UCSD-AML1 (cell line): ENCODE results near the gene C19orf85.
"Not testable (repeated sequence)": the region's sequence is repeated elsewhere in the genome, so short reads cannot be mapped to it uniquely, and the experiment has no call there.

Source experiments
- DNase-seq: peaks from one replicate; lab custom pipeline; 2025; ENCODE audit not compliant: unreplicated experiment; lab: John Stamatoyannopoulos, UW

The C19orf85 gene

DNA sequence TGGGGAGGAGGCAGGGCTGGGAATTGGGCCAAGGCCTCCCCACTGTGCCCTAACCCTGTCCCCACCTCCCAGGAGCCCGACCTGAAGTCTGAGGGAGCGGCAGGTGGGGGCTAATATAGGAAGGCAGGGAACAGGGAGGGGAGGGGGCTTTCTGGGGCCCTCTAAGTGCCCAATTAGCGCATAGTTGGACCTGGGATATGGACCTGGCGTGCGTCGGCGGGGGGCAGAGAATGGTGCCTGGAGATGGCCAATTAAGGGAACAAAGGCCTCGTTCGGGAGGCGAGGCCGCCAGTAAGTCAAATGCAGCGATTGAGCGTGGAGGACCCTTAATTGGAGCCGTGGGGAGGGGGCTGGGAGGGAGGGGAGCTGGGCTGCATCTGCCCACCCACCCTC, at the start of gene C19orf85:
Gene C19orf85 (minus strand): TSS at position 90 of the 393 bp plus-strand sequence. CDS start 197 bp downstream, outside the sequence.
- no peak for DNase-seq

DNA sequence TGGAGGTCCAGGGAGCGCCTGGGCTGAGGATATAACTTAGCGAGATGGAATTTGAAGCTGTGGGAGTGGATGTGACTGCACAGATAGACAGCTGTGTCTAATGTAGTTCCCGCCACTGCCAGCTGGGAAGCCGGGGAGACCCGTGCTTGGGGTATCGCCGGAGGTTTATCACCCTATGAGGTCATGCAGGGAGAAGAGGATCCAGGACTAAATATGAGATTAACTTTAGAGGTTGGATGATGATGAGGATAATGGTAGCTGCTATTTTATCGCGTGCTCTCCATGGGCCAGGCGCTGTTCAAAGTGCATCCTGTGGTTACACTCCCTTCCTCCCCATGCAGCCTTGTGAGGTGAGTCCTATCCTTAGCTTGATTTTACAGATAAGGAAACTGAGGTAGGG, 43.6 kb upstream of the C19orf85 start:
- DNase-seq: no peak

GRCh38 chr19:55504981-55505380, 40.4 kb upstream of the C19orf85 start:
- no peak for DNase-seq

GRCh38 chr19:55504252-55504603, 39.7 kb upstream of the C19orf85 start:
- DNase-seq: no peak

DNA sequence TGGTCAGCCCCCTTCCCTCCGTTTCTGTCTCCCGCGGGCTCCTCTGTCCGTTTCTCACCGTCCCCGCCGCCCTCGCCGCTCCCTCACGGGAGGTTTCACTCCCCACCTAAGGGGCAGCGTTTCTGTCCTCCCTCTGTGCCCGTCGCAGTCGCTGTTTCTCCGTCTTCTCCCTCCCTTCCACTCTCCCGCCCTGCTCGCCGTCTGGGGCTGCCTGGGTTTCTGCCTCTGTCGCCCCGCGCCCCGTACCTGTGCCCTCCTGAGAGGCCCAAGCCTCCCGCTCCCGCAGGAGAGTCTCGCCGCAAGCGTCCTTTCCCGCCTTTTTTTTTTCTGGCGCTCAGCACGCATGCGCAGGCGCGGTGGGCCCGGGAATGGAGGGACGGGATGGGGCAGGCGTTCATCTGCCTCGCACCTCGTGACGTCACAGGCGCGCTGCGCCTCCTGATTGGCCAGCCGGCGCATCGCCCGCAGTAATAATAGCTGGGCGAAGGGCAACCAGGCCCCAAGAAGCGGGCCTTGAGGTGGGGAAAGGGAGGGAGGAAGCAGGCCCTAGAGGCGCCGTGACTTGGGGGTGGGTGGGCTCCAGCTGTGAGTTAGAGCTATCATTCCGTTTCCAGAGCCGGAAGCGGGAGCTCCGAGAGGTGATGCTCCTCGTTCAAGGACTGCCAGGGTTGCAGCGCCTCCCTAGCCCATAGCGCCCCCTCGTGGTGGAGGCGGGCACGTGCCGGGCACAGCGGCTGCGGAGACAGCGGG, 39.1 kb upstream of the C19orf85 start:
- DNase-seq: peak; percentile 94

DNA sequence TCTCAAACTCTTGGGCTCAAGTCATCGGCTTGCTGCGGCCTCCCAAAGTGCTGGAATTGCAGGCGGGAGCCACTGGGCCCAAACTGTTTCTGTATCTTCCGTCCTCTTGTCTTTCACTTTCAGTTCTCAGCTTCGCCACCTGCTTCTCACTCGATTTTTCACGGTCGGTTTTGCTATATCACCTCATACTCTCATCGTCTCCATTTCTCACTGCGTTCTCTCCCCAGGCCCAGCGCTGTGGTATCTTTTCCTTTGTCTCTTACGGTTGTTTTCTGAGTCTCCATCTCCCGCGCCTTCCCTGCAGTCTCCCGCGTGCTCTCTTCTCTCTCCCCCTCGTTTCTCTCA, 38.6 kb upstream of the C19orf85 start:
- DNase-seq: no peak

DNA sequence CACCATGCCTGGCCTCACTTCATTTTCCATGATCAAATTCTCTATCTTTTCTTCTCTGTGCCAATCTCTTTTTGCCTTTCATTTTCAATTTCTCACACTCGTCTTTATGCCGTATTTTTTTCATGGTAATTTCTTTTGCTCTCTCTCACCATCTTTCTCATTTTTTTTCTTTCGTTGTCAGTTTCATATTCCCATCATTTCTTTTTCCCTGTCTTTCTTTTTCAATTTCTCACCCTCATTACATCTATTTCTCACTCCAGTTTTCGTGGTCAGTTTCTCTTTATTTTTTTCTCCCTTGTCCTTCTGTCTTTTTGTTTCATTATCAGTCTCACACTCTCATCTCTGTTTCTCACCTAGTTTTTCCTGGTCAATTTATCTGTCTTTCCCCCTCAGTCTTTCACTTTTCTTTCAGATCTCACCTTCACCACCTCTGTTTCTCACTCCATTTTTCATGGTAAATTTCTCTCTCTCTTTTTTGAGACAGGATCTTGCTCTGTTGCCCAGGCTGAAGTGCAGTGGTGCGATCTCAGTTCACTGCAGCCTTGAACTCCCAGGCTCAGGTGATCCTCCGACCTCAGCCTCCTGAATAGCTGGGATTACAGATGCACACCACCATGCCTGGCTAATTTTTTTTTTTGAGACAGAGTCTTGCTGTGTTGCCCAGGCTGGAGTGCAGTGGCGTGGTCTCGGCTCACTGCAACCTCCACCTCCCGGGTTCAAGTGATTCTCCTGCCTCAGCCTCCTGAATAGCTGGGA, 37.8 kb upstream of the C19orf85 start:
- no peak for DNase-seq

GRCh38 chr19:55500368-55500952, 35.9 kb upstream of the C19orf85 start:
- DNase-seq: no peak

GRCh38 chr19:55498246-55498840, 33.8 kb upstream of the C19orf85 start:
- DNase-seq: no peak

DNA sequence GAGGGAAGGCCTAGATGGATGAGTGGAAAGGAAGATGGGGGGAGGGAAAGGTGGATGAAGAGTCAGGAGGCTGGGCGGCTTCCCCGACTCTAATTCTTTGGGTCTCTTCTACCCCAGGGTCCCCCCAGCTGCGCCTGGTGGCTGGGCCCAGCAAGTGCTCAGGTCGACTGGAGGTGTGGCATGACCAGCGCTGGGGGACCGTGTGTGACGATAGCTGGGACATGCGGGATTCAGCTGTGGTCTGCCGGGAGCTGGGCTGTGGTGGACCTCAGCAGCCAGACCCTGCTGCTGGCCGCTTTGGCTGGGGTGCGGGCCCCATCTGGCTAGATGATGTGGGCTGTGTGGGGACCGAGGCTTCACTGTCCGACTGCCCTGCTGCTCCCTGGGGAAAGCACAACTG, 33.2 kb upstream of the C19orf85 start:
- DNase-seq: no peak

GRCh38 chr19:55496820-55497219, 32.3 kb upstream of the C19orf85 start:
- not testable (repeated sequence) for DNase-seq

DNA sequence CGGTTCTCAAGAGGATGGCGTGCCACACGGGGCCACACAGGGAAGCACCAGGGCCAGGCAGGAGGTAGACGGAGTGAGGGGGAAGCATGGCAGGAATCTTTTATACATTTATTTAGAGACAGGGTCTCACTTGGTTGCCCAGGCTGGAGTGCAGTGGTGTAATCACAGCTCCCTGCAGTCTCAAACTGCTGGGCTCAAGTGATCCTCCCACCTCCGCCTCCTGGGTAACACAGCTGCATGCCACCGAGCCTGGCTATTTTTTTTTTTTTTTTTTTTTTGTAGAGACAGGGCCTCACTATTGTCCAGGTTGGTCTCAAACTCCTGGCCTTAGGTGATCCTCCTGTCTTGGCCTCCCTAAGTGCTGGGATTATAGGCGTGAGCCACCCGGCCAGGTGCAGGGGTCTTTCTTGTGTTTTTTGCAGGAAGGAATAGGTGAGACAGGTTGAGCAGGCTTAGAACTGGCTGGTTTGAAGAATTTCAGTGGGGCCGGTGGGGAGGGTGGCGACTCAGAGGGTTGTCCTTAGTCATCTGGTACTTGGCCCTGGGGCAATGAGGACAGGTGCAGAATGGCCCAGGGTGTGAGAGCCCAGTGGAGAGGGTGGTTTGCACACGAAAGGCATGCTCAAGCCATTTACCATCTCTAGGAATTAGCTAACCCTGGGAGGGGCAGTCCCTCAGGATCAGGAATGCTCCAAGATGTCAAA, 31.2 kb upstream of the C19orf85 start:
- no peak for DNase-seq

- DNase-seq: peak; percentile 80
Observed at GRCh38 chr19:55494172-55494761, 29.7 kb upstream of the C19orf85 start.

GRCh38 chr19:55493645-55494171, 29.2 kb upstream of the C19orf85 start:
- no peak for DNase-seq

- no peak for DNase-seq
Observed at GRCh38 chr19:55493052-55493644, 28.6 kb upstream of the C19orf85 start.

DNA sequence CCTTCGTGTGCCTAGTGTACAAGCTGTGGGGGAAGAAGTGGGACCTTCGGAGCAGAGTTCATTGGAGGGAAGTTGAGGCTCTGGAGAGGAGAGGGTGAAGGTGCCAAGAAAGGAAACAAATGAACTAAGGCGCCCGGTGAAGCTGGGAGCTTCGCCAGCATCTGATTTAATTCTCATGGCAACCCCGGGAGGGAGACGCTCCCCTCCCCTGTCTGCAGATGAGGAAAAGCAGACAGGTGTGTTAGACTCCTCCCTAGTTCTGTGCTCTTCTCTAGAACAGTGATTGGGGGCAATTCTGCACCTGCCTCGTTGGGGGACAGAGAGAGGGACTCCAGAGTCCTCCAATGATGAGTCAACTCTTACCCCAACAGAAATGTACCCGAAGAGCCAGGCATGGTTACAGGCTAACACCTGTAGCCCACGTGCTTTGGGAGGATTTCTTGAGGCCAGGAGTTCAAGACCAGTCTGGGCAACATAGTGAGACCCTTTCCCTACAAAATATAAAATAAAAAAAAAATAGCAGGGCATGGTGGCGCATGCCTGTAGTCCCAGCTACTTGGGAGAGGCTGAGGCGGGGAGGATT, 27.9 kb upstream of the C19orf85 start:
- no peak for DNase-seq

- no peak for DNase-seq
Observed at GRCh38 chr19:55491546-55492360, 27.2 kb upstream of the C19orf85 start.

GRCh38 chr19:55490478-55491432, 26.2 kb upstream of the C19orf85 start:
- no peak for DNase-seq
